ENCODE measurements around the gene NRG2. TPM values are rescaled to one million over a fixed set of nuclear protein-coding genes. Genes with fewer than 3 reads are reported as not detected.

Gene NRG2
- polyA plus RNA-seq, 3 donors: 0.01 TPM; not detected in 2

DNA sequence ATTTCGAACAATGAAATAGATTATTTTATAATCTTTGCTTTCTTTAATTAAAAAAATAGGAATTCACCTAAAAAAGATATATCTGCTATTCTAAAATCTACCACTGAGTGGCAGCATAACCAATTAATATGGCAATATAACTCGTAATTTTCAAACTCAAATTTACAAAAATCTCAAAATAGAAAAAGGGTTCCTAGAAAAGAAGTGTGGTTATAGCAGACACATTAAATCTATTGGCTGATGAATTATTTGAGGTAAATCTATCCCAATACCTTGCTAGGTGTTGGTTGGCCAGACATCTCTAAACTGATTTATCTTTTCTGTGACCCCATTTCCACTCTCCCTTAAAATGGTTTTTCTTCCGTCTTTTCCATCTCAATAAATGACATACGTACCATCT lies 30.2 kb upstream of the NRG2 start:
- no peaks in the 10 kb centered on the region for H3K4me1 Mint-ChIP-seq

DNA sequence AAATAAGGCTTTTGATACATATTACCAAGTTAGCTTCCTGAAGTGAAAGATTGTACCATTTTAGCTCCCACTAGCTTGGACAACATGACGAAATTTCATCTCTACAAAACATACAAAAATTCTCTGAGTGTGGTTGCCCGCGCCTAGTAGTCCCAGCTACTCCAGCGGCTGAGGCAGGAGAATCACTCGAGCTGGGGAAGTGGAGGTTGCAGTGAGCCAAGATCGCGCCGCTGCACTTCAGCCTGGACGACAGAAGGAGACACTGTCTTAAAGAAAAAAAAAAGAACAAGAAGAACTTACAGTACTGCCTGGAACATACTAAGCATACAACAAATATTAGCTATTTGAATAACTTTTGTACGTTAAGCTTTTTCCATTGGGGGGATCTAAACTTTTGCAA lies 29.7 kb upstream of the NRG2 start:
- H3K36me3 ChIP-seq (replicated peaks in 1 of 2; ENCODE audit: control insufficient read depth in 1 of 2, insufficient read depth in 2 of 2, low read length in 2 of 2): no peaks in the 10 kb centered on the region
- no peaks in the 10 kb centered on the region for H3K36me3 Mint-ChIP-seq
- DNase-seq: no peak
- no peaks in the 10 kb centered on the region for H3K9me3 ChIP-seq (replicated peaks in 1 of 2; ENCODE audit: control insufficient read depth in 1 of 2, insufficient read depth in 1 of 2, low read length in 2 of 2)
- H3K27me3 ChIP-seq (ENCODE audit: control insufficient read depth in 2 of 2, insufficient read depth in 2 of 2, low read length in 2 of 2): peaks cover 19 to 45% of the 10 kb centered on the region in 2 donors
- H3K4me1 Mint-ChIP-seq: no peaks in the 10 kb centered on the region
- H3K4me3 Mint-ChIP-seq: peak overlapping the region in 1 of 2 donors; percentile 21
- no peaks in the 10 kb centered on the region for H3K4me1 ChIP-seq (ENCODE audit: control insufficient read depth in 1 of 2, insufficient read depth in 2 of 2, low read length in 2 of 2)
- no peak overlapping the region for H3K4me2 ChIP-seq (replicated peaks; ENCODE audit: extremely low read depth, low read length, poor library complexity, severe bottlenecking)
- H3K27ac Mint-ChIP-seq: no peak overlapping the region
- no peaks in the 10 kb centered on the region for H3K79me2 ChIP-seq (ENCODE audit: insufficient read depth, low read length)
- H3K9me3 Mint-ChIP-seq: peaks cover 0 to 4% (median 0%) of the 10 kb centered on the region in 7 donors
- H2AFZ ChIP-seq (ENCODE audit: insufficient read depth, low read depth, low read length, poor library complexity, severe bottlenecking): no peak overlapping the region
- TF ChIP-seq, protein P1, sequence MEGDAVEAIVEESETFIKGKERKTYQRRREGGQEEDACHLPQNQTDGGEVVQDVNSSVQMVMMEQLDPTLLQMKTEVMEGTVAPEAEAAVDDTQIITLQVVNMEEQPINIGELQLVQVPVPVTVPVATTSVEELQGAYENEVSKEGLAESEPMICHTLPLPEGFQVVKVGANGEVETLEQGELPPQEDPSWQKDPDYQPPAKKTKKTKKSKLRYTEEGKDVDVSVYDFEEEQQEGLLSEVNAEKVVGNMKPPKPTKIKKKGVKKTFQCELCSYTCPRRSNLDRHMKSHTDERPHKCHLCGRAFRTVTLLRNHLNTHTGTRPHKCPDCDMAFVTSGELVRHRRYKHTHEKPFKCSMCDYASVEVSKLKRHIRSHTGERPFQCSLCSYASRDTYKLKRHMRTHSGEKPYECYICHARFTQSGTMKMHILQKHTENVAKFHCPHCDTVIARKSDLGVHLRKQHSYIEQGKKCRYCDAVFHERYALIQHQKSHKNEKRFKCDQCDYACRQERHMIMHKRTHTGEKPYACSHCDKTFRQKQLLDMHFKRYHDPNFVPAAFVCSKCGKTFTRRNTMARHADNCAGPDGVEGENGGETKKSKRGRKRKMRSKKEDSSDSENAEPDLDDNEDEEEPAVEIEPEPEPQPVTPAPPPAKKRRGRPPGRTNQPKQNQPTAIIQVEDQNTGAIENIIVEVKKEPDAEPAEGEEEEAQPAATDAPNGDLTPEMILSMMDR (IDR thresholded peaks at IDR 0.05): no peak
- H3K27me3 Mint-ChIP-seq (ENCODE audit: low read depth in 3 of 3): peaks cover 15 to 53% (median 27%) of the 10 kb centered on the region in 3 donors
- intact Hi-C loops (cut with micrococcal nuclease): loop anchor here (2.0 to 5.0 kb wide), 2 partner anchors 84 kb away; no protein-coding TSS in a partner anchor
- 68% methylated on average over 5 of the region's 10 CpGs for WGBS (ENCODE audit: insufficient coverage)
- H4K20me1 ChIP-seq (ENCODE audit: insufficient read depth, low read length): no peaks in the 10 kb centered on the region
- H3K4me3 ChIP-seq (replicated peaks in 1 of 3; ENCODE audit: low read depth in 2 of 3, low read length in 3 of 3): no peak overlapping the region
- no peak overlapping the region for H3K9ac ChIP-seq (ENCODE audit: insufficient read depth, low read length, poor library complexity, severe bottlenecking)
- H3K27ac ChIP-seq (ENCODE audit: low read depth in 1 of 2, low read length in 2 of 2): no peak overlapping the region

More for the DNA sequence above, 30.2 kb upstream of the NRG2 start:
- TF ChIP-seq, protein P1 (IDR thresholded peaks at IDR 0.05): peak; percentile 80
- no peaks in the 10 kb centered on the region for H3K4me1 ChIP-seq (ENCODE audit: control insufficient read depth in 1 of 2, insufficient read depth in 2 of 2, low read length in 2 of 2)
- peak; percentile 3 to 45 (median 6) for DNase-seq
- H3K9ac ChIP-seq (ENCODE audit: insufficient read depth, low read length, poor library complexity, severe bottlenecking): no peak overlapping the region
- no peak overlapping the region for H3K4me3 Mint-ChIP-seq
- H3K36me3 ChIP-seq (replicated peaks in 1 of 2; ENCODE audit: control insufficient read depth in 1 of 2, insufficient read depth in 2 of 2, low read length in 2 of 2): no peaks in the 10 kb centered on the region
- H4K20me1 ChIP-seq (ENCODE audit: insufficient read depth, low read length): no peaks in the 10 kb centered on the region
- H3K27ac Mint-ChIP-seq: no peak overlapping the region
- H3K36me3 Mint-ChIP-seq: no peaks in the 10 kb centered on the region
- H2AFZ ChIP-seq (ENCODE audit: insufficient read depth, low read depth, low read length, poor library complexity, severe bottlenecking): no peak overlapping the region
- H3K27me3 ChIP-seq (ENCODE audit: control insufficient read depth in 2 of 2, insufficient read depth in 2 of 2, low read length in 2 of 2): peaks cover 18 to 41% of the 10 kb centered on the region in 2 donors
- no peak overlapping the region for H3K4me3 ChIP-seq (replicated peaks in 1 of 3; ENCODE audit: low read depth in 2 of 3, low read length in 3 of 3)
- H3K27me3 Mint-ChIP-seq (ENCODE audit: low read depth in 3 of 3): peaks cover 13 to 48% (median 26%) of the 10 kb centered on the region in 3 donors
- H3K79me2 ChIP-seq (ENCODE audit: insufficient read depth, low read length): no peaks in the 10 kb centered on the region
- H3K27ac ChIP-seq (ENCODE audit: low read depth in 1 of 2, low read length in 2 of 2): no peak overlapping the region
- intact Hi-C loops (cut with micrococcal nuclease): loop anchor here (2.0 to 5.0 kb wide), 2 partner anchors 84 kb away; no protein-coding TSS in a partner anchor
- no peak overlapping the region for H3K4me2 ChIP-seq (replicated peaks; ENCODE audit: extremely low read depth, low read length, poor library complexity, severe bottlenecking)
- no peaks in the 10 kb centered on the region for H3K9me3 ChIP-seq (replicated peaks in 1 of 2; ENCODE audit: control insufficient read depth in 1 of 2, insufficient read depth in 1 of 2, low read length in 2 of 2)
- peaks cover 0 to 4% (median 0%) of the 10 kb centered on the region in 7 donors for H3K9me3 Mint-ChIP-seq
- WGBS (ENCODE audit: insufficient coverage): no CpG with 5 or more reads among the region's 4 CpGs
